ENCODE measurements around the gene PTH1R.
"Not testable (repeated sequence)": the region's sequence is repeated elsewhere in the genome, so short reads cannot be mapped to it uniquely, and the experiment has no call there.

Gene PTH1R

GRCh38 chr3:46910166-46910760, 32.7 kb downstream of the PTH1R start:
- no peak for FAIRE-seq
- no peak for DNase-seq (ENCODE audit: low spot score)

- DNase-seq (ENCODE audit: low spot score); FAIRE-seq: not testable (repeated sequence)
Observed at GRCh38 chr3:46910914-46911313, 33.4 kb downstream of the PTH1R start.

GRCh38 chr3:46912986-46913385, 35.5 kb downstream of the PTH1R start:
- no peak for FAIRE-seq
- no peak for DNase-seq (ENCODE audit: low spot score)

GRCh38 chr3:46913644-46914043, 36.1 kb downstream of the PTH1R start:
- DNase-seq (ENCODE audit: low spot score) (peak; percentile 85), FAIRE-seq (peak; percentile 87)

- DNase-seq (ENCODE audit: low spot score), result no peak
Observed at GRCh38 chr3:46914849-46915248, 37.3 kb downstream of the PTH1R start.

GRCh38 chr3:46915297-46915822, 37.8 kb downstream of the PTH1R start:
- no peak for FAIRE-seq
- no peak for DNase-seq (ENCODE audit: low spot score)

More at GRCh38 chr3:46914849-46915248, 37.3 kb downstream of the PTH1R start:
- no peak for FAIRE-seq

- FAIRE-seq, result no peak
- no peak for DNase-seq (ENCODE audit: low spot score)
Observed at GRCh38 chr3:46916278-46916677, 38.8 kb downstream of the PTH1R start.

- no peak for FAIRE-seq
- DNase-seq (ENCODE audit: low spot score), result no peak
Observed at GRCh38 chr3:46916799-46917198, 39.3 kb downstream of the PTH1R start.

- DNase-seq (ENCODE audit: low spot score) (no peak), FAIRE-seq (no peak)
Observed at GRCh38 chr3:46917257-46917656, 39.7 kb downstream of the PTH1R start.

GRCh38 chr3:46918202-46918601, 40.7 kb downstream of the PTH1R start:
- FAIRE-seq (no peak), DNase-seq (ENCODE audit: low spot score) (no peak)

- DNase-seq (ENCODE audit: low spot score), result no peak
- FAIRE-seq, result no peak
Observed at GRCh38 chr3:46918634-46919033, 41.1 kb downstream of the PTH1R start.

- DNase-seq (ENCODE audit: low spot score) (no peak), FAIRE-seq (no peak)
Observed at GRCh38 chr3:46921041-46921440, 43.5 kb downstream of the PTH1R start.

GRCh38 chr3:46921871-46922271, 44.4 kb downstream of the PTH1R start:
- FAIRE-seq, result no peak
- DNase-seq (ENCODE audit: low spot score), result no peak

GRCh38 chr3:46922426-46922825, 44.9 kb downstream of the PTH1R start:
- FAIRE-seq, result no peak
- no peak for DNase-seq (ENCODE audit: low spot score)

- DNase-seq (ENCODE audit: low spot score), result no peak
- FAIRE-seq, result peak; percentile 63
Observed at GRCh38 chr3:46922871-46923558, 45.5 kb downstream of the PTH1R start.

GRCh38 chr3:46923559-46924350, 46.2 kb downstream of the PTH1R start:
- DNase-seq (ENCODE audit: low spot score) (peak; percentile 54), FAIRE-seq (no peak)

- FAIRE-seq, result no peak
- no peak for DNase-seq (ENCODE audit: low spot score)
Observed at GRCh38 chr3:46924921-46925584, 47.5 kb downstream of the PTH1R start.

GRCh38 chr3:46925585-46925934, 48.0 kb downstream of the PTH1R start:
- no peak for DNase-seq (ENCODE audit: low spot score)
- FAIRE-seq, result no peak

- DNase-seq (ENCODE audit: low spot score) (no peak), FAIRE-seq (no peak)
Observed at GRCh38 chr3:46926039-46926438, 48.5 kb downstream of the PTH1R start.

GRCh38 chr3:46926447-46926846, 48.9 kb downstream of the PTH1R start:
- FAIRE-seq, result no peak
- DNase-seq (ENCODE audit: low spot score), result no peak

- no peak for FAIRE-seq
- no peak for DNase-seq (ENCODE audit: low spot score)
Observed at GRCh38 chr3:46926871-46927717, 49.6 kb downstream of the PTH1R start.

All from urothelium cell line (cell line).